HepG2 (cell line): Measurements from ENCODE around the gene MDM4. TPM values are rescaled to one million over a fixed set of nuclear protein-coding genes. Genes with fewer than 3 reads are reported as not detected.

Experiments used
- CREB1 ChIP-seq, 2 experiments: fragments of 450-650 bp in 1 of 2; IDR thresholded peaks; 2 replicates each; pipeline ENCODE4 v1.6.1; 2016 to 2017; ENCODE audit warnings: control low read depth in 1 of 2, mild to moderate bottlenecking in 1 of 2, missing compliant biosample characterization in 1 of 2, missing genetic modification characterization in 1 of 2
- MAZ ChIP-seq, 2 experiments: sonication (generic) in 1 of 2; formaldehyde crosslinking in 1 of 2; IDR thresholded peaks; 2 replicates each; pipeline versions ENCODE4 v1.5.0 to v1.6.1; 2012 to 2020; ENCODE audit warnings: low read depth in 2 of 2, mild to moderate bottlenecking in 2 of 2, borderline replicate concordance in 1 of 2, improper control_type of control experiment in 1 of 2, low read length in 1 of 2, missing genetic modification reagents in 1 of 2, moderate library complexity in 1 of 2
- ZFX ChIP-seq: sonication (generic); formaldehyde crosslinking; IDR thresholded peaks from 2 replicates; pipeline ENCODE4 v1.4.0; 2020; ENCODE audit warnings: mild to moderate bottlenecking, low read depth, missing genetic modification reagents, moderate library complexity
- ZKSCAN5 ChIP-seq: sonication (generic); formaldehyde crosslinking; IDR thresholded peaks from 2 replicates; pipeline ENCODE4 v1.5.1; 2020; ENCODE audit warnings: mild to moderate bottlenecking, missing genetic modification reagents
- ZNF253 ChIP-seq: sonication (generic); formaldehyde crosslinking; IDR thresholded peaks from 2 replicates; pipeline ENCODE4 v1.8.0; 2022; ENCODE audit warnings: mild to moderate bottlenecking, missing genetic modification reagents, borderline replicate concordance
- ZNF460 ChIP-seq: sonication (generic); formaldehyde crosslinking; IDR thresholded peaks from 2 replicates; pipeline ENCODE4 v1.5.1; 2020; ENCODE audit warnings: missing genetic modification reagents, mild to moderate bottlenecking, borderline replicate concordance
- ZNF850 ChIP-seq: sonication (generic); formaldehyde crosslinking; conservative IDR thresholded peaks from 2 replicates; pipeline ENCODE4 v1.9.0; 2021; ENCODE audit warnings: mild to moderate bottlenecking, missing genetic modification reagents
- polyA plus RNA-seq, 8 experiments: library from polyadenylated mRNA; depleted of rRNA in 3 of 8; stranded (reverse) in 7 of 8; unstranded in 1 of 8; fragments of >200 nt; fragmentation: Illumina TruSeq in 4 of 8; extraction: Trizol in 4 of 8; gene quantifications; 2 replicates each; pipeline versions ENCODE4 v1.2.1 to v1.2.3, GENCODE V29; 2011 to 2016; ENCODE audit warnings: low read depth in 4 of 8, missing spikeins in 1 of 8, mixed read lengths in 1 of 8; ENCODE audit not compliant: insufficient read depth in 1 of 8
- total RNA-seq, 5 experiments: library from RNA; depleted of rRNA; stranded (reverse); fragments of >200 nt; fragmentation: Illumina TruSeq; extraction: Trizol; gene quantifications; 2 replicates each; pipeline ENCODE4 v1.2.3, GENCODE V29; 2016; ENCODE audit warnings: low read depth in 1 of 5
- TF ChIP-seq, protein P1 (sequence below), 2 experiments: sonication (generic) in 1 of 2; formaldehyde crosslinking in 1 of 2; IDR thresholded peaks; 2 replicates each; pipeline versions ENCODE4 v1.4.0 to v1.6.1; 2016 to 2020; ENCODE audit warnings: borderline replicate concordance in 1 of 2, low read depth in 1 of 2, mild to moderate bottlenecking in 1 of 2, missing genetic modification reagents in 1 of 2
- TF ChIP-seq, protein P2 (sequence below): sonication (generic); formaldehyde crosslinking; IDR thresholded peaks from 2 replicates; pipeline ENCODE4 v1.5.1; 2020; ENCODE audit warnings: missing genetic modification reagents, mild to moderate bottlenecking, borderline replicate concordance
- TF ChIP-seq, protein P3 (sequence below): sonication (generic); formaldehyde crosslinking; IDR thresholded peaks from 2 replicates; pipeline ENCODE4 v1.4.0; 2020; ENCODE audit warnings: missing genetic modification reagents, borderline replicate concordance
- TF ChIP-seq, protein P4 (sequence below): sonication (generic); formaldehyde crosslinking; IDR thresholded peaks from 2 replicates; pipeline ENCODE4 v1.4.0; 2020; ENCODE audit warnings: missing genetic modification reagents, mild to moderate bottlenecking, borderline replicate concordance

MDM4 gene
- total and polyA plus RNA-seq, 2 of the 13 experiments (the other 11 are each of a cell fraction or from before 2014, with no cell fraction given) = 14.9 to 19.0 TPM

DNA sequence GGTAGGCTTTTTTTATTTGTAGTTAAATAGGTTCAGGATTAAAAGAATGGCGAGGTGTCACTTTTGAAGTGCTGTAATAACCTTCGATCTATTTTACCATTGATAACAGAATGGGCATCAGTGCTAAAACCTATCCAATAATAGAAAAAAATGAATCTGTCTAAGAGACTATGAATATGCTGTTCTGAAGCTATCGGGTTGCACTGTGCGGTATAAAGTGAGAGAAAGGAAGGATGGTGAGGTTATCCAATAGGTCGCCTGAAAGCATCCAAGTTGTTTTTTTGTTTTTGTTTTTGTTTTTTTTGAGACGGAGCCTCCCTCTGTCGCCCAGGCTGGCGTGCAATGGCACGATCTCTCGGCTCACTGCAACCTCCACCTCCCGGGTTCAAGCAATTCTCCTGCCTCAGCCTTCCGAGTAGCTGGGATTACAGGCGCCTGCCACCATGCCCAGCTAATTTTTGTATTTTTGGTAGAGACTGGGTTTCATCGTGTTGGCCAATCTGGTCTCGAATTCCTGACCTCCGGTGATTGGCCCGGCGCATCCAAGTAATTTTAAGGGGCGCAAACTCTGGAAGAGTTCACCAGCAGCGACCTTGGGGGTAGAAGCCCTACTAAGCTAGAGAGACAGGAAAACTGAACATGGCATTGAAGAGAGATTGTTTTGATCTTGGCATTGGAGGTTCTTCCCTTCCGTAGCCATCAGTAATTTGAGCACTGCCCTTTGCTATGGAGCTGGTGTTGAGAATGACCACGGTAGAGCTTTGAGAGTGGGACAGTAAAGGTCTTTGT is 8.7 kb upstream of the MDM4 start (continued):
- TF ChIP-seq, protein P1, sequence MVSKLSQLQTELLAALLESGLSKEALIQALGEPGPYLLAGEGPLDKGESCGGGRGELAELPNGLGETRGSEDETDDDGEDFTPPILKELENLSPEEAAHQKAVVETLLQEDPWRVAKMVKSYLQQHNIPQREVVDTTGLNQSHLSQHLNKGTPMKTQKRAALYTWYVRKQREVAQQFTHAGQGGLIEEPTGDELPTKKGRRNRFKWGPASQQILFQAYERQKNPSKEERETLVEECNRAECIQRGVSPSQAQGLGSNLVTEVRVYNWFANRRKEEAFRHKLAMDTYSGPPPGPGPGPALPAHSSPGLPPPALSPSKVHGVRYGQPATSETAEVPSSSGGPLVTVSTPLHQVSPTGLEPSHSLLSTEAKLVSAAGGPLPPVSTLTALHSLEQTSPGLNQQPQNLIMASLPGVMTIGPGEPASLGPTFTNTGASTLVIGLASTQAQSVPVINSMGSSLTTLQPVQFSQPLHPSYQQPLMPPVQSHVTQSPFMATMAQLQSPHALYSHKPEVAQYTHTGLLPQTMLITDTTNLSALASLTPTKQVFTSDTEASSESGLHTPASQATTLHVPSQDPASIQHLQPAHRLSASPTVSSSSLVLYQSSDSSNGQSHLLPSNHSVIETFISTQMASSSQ (IDR thresholded peaks at IDR 0.05; ENCODE audit: low read depth) = no peak
- TF ChIP-seq, protein P1 (CRISPR knock-in tag; IDR thresholded peaks at IDR 0.05; ENCODE audit: borderline replicate concordance) = 0 out of 2 replicates have a peak, but pooled peaks have one; percentile 27
- no peak for TF ChIP-seq ZNF253 (CRISPR knock-in tag)
- no peak for TF ChIP-seq MAZ (IDR thresholded peaks at IDR 0.05; ENCODE audit: borderline replicate concordance, low read depth, low read length)
- no peak for TF ChIP-seq MAZ (CRISPR knock-in tag; IDR thresholded peaks at IDR 0.05; ENCODE audit: low read depth)
- TF ChIP-seq, protein P2, sequence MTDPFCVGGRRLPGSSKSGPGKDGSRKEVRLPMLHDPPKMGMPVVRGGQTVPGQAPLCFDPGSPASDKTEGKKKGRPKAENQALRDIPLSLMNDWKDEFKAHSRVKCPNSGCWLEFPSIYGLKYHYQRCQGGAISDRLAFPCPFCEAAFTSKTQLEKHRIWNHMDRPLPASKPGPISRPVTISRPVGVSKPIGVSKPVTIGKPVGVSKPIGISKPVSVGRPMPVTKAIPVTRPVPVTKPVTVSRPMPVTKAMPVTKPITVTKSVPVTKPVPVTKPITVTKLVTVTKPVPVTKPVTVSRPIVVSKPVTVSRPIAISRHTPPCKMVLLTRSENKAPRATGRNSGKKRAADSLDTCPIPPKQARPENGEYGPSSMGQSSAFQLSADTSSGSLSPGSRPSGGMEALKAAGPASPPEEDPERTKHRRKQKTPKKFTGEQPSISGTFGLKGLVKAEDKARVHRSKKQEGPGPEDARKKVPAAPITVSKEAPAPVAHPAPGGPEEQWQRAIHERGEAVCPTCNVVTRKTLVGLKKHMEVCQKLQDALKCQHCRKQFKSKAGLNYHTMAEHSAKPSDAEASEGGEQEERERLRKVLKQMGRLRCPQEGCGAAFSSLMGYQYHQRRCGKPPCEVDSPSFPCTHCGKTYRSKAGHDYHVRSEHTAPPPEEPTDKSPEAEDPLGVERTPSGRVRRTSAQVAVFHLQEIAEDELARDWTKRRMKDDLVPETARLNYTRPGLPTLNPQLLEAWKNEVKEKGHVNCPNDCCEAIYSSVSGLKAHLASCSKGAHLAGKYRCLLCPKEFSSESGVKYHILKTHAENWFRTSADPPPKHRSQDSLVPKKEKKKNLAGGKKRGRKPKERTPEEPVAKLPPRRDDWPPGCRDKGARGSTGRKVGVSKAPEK (CRISPR knock-in tag) = no peak
- TF ChIP-seq ZFX = 0 out of 2 replicates have a peak, but pooled peaks have one; percentile 4
- TF ChIP-seq, protein P3, sequence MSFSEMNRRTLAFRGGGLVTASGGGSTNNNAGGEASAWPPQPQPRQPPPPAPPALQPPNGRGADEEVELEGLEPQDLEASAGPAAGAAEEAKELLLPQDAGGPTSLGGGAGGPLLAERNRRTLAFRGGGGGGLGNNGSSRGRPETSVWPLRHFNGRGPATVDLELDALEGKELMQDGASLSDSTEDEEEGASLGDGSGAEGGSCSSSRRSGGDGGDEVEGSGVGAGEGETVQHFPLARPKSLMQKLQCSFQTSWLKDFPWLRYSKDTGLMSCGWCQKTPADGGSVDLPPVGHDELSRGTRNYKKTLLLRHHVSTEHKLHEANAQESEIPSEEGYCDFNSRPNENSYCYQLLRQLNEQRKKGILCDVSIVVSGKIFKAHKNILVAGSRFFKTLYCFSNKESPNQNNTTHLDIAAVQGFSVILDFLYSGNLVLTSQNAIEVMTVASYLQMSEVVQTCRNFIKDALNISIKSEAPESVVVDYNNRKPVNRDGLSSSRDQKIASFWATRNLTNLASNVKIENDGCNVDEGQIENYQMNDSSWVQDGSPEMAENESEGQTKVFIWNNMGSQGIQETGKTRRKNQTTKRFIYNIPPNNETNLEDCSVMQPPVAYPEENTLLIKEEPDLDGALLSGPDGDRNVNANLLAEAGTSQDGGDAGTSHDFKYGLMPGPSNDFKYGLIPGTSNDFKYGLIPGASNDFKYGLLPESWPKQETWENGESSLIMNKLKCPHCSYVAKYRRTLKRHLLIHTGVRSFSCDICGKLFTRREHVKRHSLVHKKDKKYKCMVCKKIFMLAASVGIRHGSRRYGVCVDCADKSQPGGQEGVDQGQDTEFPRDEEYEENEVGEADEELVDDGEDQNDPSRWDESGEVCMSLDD (CRISPR knock-in tag) = no peak
- no peak for TF ChIP-seq ZNF850 (CRISPR knock-in tag)
- TF ChIP-seq CREB1 (IDR thresholded peaks at IDR 0.05) = no peak
- no peak for TF ChIP-seq CREB1 (CRISPR knock-in tag; IDR thresholded peaks at IDR 0.05)
- TF ChIP-seq, protein P4, sequence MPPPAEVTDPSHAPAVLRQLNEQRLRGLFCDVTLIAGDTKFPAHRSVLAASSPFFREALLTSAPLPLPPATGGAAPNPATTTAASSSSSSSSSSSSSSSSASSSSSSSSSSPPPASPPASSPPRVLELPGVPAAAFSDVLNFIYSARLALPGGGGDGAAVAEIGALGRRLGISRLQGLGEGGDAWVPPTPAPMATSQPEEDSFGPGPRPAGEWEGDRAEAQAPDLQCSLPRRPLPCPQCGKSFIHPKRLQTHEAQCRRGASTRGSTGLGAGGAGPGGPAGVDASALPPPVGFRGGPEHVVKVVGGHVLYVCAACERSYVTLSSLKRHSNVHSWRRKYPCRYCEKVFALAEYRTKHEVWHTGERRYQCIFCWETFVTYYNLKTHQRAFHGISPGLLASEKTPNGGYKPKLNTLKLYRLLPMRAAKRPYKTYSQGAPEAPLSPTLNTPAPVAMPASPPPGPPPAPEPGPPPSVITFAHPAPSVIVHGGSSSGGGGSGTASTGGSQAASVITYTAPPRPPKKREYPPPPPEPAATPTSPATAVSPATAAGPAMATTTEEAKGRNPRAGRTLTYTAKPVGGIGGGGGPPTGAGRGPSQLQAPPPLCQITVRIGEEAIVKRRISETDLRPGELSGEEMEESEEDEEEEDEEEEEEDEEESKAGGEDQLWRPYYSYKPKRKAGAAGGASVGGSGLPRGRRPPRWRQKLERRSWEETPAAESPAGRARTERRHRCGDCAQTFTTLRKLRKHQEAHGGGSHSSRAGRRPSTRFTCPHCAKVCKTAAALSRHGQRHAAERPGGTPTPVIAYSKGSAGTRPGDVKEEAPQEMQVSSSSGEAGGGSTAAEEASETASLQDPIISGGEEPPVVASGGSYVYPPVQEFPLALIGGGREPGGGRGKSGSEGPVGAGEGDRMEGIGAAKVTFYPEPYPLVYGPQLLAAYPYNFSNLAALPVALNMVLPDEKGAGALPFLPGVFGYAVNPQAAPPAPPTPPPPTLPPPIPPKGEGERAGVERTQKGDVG (CRISPR knock-in tag) = no peak
- TF ChIP-seq ZKSCAN5 = no peak
- TF ChIP-seq ZNF460 (CRISPR knock-in tag) = no peak
